OCI-LY1 (cell line): ENCODE results near the gene AQP5.

Source experiments
- CTCF ChIP-seq: fragments of 200-600 bp; sonication (generic), shearing (Covaris generic); IDR thresholded peaks from 2 replicates; pipeline ENCODE4 v1.5.1; 2017; ENCODE audit warnings: mild to moderate bottlenecking, antibody characterized with exemption, low read length, moderate library complexity, mixed read lengths
- EZH2 ChIP-seq: fragments of 200-600 bp; sonication (generic), shearing (Covaris generic); IDR thresholded peaks from 2 replicates; pipeline ENCODE4 v1.8.0; 2017; ENCODE audit warnings: borderline replicate concordance, mixed run types, mild to moderate bottlenecking, antibody characterized with exemption, low read length, moderate library complexity, mixed read lengths

GRCh38 chr12:49967777-49968250 lies 6.1 kb downstream of the AQP5 start:
- TF ChIP-seq CTCF = no peak
- TF ChIP-seq EZH2 = no peak
